K562 (cell line): ENCODE results near the gene CEACAM21. TPM values are rescaled to one million over a fixed set of nuclear protein-coding genes. Genes with fewer than 3 reads are reported as not detected.

Experiments
- BDP1 ChIP-seq: IDR thresholded peaks from 3 replicates; pipeline ENCODE4 v1.6.1; 2011; ENCODE audit not compliant: insufficient read length, insufficient read depth
- EP300 ChIP-seq: IDR thresholded peaks from 2 replicates; pipeline ENCODE4 v1.6.1; 2012; ENCODE audit warnings: low read length, improper control_type of control experiment
- MGA ChIP-seq: fragments of 450-650 bp; IDR thresholded peaks from 2 replicates; pipeline ENCODE4 v1.6.1; 2016; ENCODE audit warnings: mild to moderate bottlenecking, moderate library complexity
- NR0B1 ChIP-seq: fragments of 450-650 bp; IDR thresholded peaks from one replicate; pipeline ENCODE4 v1.6.1; 2018; ENCODE audit warnings: mild to moderate bottlenecking, moderate library complexity; ENCODE audit not compliant: partially characterized antibody
- NR2C2 ChIP-seq, 2 experiments: fragments of 200-800 bp in 1 of 2; sonication (Bioruptor generic) in 1 of 2; sonication (generic) in 1 of 2; formaldehyde crosslinking in 1 of 2; IDR thresholded peaks; 2 replicates each; pipeline versions ENCODE4 v1.6.1 to v1.8.0; 2016 to 2022; ENCODE audit warnings: mild to moderate bottlenecking in 1 of 2, missing compliant biosample characterization in 1 of 2, missing genetic modification characterization in 1 of 2, missing genetic modification reagents in 1 of 2
- RBM34 ChIP-seq: fragments of 200-400 bp; formaldehyde crosslinking; IDR thresholded peaks from 2 replicates; pipeline ENCODE4 v1.6.1; 2018; ENCODE audit warnings: low read length, borderline replicate concordance; ENCODE audit not compliant: insufficient read depth
- SFPQ ChIP-seq: fragments of 200-400 bp; formaldehyde crosslinking; IDR thresholded peaks from 2 replicates; pipeline ENCODE4 v1.6.1; 2017; ENCODE audit warnings: mild to moderate bottlenecking, low read depth, low read length, moderate library complexity
- ZNF512 ChIP-seq: IDR thresholded peaks from 2 replicates; pipeline ENCODE4 v1.6.1; 2016; ENCODE audit warnings: missing genetic modification characterization, missing compliant biosample characterization
- polyA plus RNA-seq, 8 experiments: library from polyadenylated mRNA; depleted of rRNA in 4 of 8; stranded (reverse) in 5 of 8; unstranded in 3 of 8; fragments of >200 nt; fragmentation: Nextera tagmentation in 2 of 8; fragmentation: Illumina TruSeq in 1 of 8; extraction: Ambion mirVana in 2 of 8; extraction: Trizol in 1 of 8; gene quantifications; 2 replicates each; pipeline versions ENCODE4 v1.2.1 to v1.2.3, GENCODE V29; 2011 to 2014; ENCODE audit warnings: inconsistent platforms in 1 of 8, missing spikeins in 1 of 8
- total RNA-seq, 7 experiments: library from RNA; depleted of rRNA in 6 of 7; stranded (reverse); fragments of >200 nt in 6 of 7; fragmentation: Illumina TruSeq in 2 of 7; extraction: Trizol in 2 of 7; gene quantifications; 2 replicates each; pipeline versions ENCODE4 v1.2.1 to v1.2.3, GENCODE V29; 2011 to 2021; ENCODE audit warnings: low replicate concordance in 1 of 7

Gene CEACAM21
- total and polyA plus RNA-seq, 9 of the 15 experiments (the other 6 are each of a cell fraction or from before 2014, with no cell fraction given), result 0.06 to 0.40 (median 0.18) TPM; not detected in 1

GRCh38 chr19:41531438-41532311 is 44.3 kb upstream of the CEACAM21 start (continued):
- TF ChIP-seq ZNF512 (tag), result no peak
- no peak for TF ChIP-seq NR0B1
- no peak for TF ChIP-seq EP300
- peak; percentile 63 for TF ChIP-seq MGA
- TF ChIP-seq SFPQ, result no peak
- TF ChIP-seq BDP1, result no peak
- no peak for TF ChIP-seq RBM34
- TF ChIP-seq NR2C2 (CRISPR knock-in tag; IDR thresholded peaks at IDR 0.05), result no peak
- peak; percentile 93 for TF ChIP-seq NR2C2 (tag; IDR thresholded peaks at IDR 0.05)
